ENCODE results near the gene ARPIN.
"Not testable (repeated sequence)": the region's sequence is repeated elsewhere in the genome, so short reads cannot be mapped to it uniquely, and the experiment has no call there.

The ARPIN gene

GRCh38 chr15:89878323-89878722, 34.4 kb downstream of the ARPIN start:
- no peak for DNase-seq (ENCODE audit: low read depth, low spot score)

DNA sequence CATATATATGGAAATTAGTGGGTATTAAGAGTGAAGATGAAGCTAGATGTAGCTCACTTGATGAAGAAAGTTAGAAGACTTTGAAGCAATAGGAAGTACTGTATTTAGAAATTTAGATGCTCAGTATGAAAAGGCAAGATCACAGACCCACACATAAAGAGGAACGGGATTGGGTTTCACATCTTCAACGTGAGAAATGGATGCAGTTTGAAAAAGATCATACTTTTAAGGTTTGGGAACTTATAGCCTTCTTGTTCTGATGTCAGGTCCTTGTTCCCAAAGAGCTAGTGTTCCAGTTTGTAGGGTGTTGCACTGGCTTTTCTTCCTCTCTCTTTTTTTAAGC, 35.7 kb downstream of the ARPIN start:
- no peak for DNase-seq (ENCODE audit: low read depth, low spot score)

DNA sequence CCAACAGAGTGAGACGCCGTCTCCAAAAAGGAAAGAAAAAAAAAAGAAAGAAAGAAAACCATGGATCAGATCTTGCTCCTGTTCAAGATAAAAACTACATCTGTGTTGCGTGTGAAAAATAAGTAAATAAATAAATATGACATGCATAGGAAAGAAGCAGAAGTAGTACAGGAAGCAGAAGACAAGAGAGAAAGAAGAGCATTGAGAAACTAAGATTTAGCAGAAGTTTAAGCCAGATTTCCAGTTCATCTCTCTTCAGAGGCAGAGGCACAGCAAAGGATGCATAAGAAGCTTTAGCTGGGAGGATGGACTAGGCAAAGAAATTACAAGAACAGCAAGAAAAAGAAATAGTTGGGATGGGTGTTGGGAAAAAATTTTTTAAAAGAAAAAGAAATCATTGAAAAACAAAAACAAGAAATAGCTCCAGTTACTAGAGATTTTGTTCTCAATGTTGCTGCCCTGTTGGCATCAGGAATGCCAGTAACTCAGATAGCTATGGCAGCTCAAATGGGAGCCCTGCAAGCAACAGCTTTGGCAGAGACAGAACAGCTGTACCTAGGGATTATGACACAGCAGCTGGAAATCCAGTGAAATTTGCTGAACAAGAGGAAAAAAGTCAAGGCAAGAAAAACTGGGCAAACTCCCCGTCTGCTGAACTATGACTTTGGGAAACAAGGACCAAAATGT, 36.2 kb downstream of the ARPIN start:
- DNase-seq (ENCODE audit: low read depth, low spot score) = no peak

- DNase-seq (ENCODE audit: low read depth, low spot score) = no peak
These were observed 37.0 kb downstream of the ARPIN start for GRCh38 chr15:89875741-89876140.

- no peak for DNase-seq (ENCODE audit: low read depth, low spot score)
These were observed 37.7 kb downstream of the ARPIN start for GRCh38 chr15:89874926-89875564.

GRCh38 chr15:89870688-89871288, 42.0 kb downstream of the ARPIN start:
- no peak for DNase-seq (ENCODE audit: low read depth, low spot score)

GRCh38 chr15:89870006-89870405, 42.7 kb downstream of the ARPIN start:
- DNase-seq (ENCODE audit: low read depth, low spot score) = no peak

- DNase-seq (ENCODE audit: low read depth, low spot score) = not testable (repeated sequence)
These were observed 43.3 kb downstream of the ARPIN start for GRCh38 chr15:89869490-89869889.

- DNase-seq (ENCODE audit: low read depth, low spot score) = no peak
These were observed 47.6 kb downstream of the ARPIN start for GRCh38 chr15:89864958-89865739.

DNA sequence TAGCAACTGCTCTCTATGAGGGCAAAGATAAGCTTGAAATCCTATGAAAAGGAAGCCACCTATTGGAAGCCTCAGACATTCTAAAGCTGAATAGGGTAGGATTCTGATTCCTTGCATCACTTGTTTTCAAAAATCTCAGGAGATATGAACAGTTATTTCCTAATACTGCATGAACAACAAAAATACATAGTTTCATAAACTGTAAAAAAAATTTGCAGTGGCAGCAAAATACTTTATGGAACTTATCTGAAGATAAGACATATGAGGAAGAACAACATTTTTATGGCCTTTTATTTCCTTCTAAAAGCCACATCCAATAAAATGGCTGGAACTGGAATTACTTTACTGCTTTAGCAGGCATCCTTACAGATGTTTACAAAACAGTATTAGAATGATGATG, 48.8 kb downstream of the ARPIN start:
- no peak for DNase-seq (ENCODE audit: low read depth, low spot score)

DNA sequence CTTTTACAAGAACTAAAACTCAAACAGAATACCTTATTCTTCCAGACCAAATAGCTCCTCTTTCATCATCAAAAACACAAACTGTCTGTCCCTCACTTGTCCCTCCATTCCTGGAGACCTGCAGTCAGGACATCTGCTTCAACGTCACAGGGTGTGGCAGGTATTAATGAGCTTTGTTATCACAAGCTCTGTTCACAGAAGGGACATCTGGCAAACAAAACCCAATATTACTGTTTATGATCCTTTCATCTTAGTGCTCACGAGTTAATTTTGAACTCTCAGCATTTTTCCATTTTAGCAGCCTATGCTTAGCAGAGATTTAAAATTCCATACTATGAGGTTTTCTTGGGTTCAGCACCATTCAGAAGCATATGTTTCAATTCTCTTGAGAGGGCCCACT, 51.9 kb downstream of the ARPIN start:
- no peak for DNase-seq (ENCODE audit: low read depth, low spot score)

DNA sequence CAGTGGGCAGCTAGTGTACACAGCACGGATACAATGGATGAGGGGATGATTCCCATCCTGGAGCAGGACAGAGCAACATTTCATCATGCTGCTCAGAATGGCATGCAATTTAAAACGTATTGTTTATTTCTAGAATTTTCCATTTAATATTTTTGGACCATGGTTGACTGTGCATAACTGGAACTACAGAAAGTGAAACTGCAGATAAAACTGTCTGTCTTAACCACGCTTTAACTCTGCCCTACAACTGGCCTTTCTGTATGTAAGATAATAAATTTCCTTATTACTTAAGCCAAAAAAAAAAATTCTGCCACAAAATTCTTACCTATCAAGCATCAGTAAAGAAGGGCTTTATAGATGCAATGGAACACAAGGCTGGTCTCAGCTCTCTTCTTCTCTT, 52.3 kb downstream of the ARPIN start:
- no peak for DNase-seq (ENCODE audit: low read depth, low spot score)

DNA sequence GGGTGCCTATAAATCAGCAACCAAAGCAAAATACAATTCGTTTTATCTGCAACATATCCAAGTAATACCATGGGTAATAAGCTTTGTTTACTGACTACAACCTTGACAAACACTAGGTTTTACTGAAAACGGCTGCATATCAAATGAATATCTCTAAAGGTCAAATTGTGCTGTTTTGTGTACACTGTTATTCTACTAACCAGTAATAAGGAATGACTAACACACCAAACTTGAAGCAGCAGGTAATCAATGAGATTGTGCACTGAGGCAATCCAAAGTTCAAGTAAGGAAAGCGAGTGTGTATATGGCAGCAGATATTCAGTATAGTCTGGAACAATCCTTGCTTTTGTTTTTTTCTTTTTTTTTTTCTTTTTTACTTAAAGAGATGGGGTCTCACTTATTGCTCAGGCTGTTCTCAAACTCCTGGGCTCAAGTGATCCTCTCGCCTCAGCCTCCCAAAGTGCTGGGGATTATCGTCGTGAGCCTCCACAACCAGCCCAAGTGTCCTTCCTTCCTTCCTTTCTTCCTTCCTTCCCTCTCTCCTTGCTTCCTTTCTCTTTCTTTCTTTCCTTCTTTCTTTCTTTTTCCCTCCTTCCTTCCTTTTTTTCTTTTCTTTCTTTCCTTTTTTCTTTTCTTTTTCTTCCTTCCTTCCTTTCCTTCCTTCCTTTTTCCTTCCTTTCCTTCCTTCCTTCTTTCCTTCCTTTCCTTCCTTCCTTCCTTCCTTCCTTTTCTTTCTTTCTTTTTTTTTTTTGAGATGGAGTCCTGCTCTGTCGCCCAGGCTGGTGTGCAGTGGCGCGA, 53.9 kb downstream of the ARPIN start:
- DNase-seq (ENCODE audit: low read depth, low spot score) = no peak

DNA sequence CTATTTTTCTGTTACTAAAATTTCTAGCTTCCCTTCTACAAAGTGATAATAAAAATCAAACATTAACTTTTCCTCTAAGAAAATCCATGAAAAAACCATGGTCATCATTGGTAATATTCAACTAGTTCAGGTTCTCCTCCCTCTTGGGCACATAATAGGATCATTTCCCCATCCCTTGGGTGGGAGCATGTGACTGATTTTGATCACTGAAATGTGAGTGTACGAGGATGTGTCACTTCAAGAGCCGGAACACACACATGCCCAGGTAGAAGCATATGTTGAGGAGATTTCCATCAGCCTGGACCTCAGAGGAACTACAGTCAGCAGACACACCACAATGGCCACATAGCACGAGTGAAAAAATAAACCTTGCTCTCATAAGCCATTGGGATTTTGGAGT, 55.1 kb downstream of the ARPIN start:
- no peak for DNase-seq (ENCODE audit: low read depth, low spot score)

DNA sequence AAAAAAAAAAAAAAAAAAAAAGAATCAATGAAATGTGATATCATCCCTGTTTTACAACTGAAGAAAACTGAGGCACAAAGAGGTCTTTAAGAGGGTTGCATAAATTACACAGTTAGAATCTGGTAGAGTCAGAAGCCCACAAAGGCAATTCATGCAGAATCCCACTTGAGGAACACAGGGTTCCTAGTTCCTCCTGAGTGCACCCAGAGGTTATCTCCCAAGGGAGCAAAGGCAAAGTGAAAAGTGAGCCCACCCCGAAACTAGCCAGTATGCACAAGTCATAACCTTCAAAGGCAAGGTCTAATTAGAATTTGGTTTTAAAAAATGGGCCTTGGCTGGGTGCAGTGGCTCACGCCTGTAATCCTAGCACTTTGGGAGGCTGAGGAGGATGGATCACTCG, 56.8 kb downstream of the ARPIN start:
- no peak for DNase-seq (ENCODE audit: low read depth, low spot score)

GRCh38 chr15:89854863-89855262, 57.9 kb downstream of the ARPIN start:
- DNase-seq (ENCODE audit: low read depth, low spot score) = not testable (repeated sequence)

DNA sequence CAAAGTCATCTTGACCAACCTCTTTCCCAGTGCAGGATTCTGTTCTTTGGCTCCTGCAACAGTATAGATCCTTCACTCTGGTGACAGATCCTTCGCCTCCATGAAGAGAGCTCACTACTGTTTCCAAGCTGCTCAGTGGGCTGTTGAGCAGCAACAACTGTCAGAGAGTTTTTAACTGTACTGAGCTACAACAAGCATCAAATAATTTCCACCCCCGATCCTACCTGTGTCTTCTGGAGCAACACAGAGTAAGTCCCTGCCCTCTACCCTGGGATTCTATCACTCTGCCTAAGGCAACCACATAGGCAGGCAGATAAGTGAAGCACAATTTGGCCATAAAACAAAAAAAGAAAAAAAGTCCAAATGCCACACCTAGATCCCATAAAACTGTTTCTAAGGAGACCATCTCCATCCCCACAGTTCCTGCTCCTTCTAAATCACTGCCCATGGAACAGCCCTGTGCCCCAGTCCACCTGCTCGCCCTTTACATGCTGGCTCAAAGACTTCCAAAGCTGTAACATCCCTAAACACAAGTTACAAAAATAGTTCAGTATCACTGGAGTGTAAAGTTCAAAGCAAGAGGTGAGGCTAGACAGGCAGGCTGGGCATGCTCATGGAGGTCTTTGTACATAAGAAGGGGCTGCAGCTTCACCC, 60.3 kb downstream of the ARPIN start:
- no peak for DNase-seq (ENCODE audit: low read depth, low spot score)

DNA sequence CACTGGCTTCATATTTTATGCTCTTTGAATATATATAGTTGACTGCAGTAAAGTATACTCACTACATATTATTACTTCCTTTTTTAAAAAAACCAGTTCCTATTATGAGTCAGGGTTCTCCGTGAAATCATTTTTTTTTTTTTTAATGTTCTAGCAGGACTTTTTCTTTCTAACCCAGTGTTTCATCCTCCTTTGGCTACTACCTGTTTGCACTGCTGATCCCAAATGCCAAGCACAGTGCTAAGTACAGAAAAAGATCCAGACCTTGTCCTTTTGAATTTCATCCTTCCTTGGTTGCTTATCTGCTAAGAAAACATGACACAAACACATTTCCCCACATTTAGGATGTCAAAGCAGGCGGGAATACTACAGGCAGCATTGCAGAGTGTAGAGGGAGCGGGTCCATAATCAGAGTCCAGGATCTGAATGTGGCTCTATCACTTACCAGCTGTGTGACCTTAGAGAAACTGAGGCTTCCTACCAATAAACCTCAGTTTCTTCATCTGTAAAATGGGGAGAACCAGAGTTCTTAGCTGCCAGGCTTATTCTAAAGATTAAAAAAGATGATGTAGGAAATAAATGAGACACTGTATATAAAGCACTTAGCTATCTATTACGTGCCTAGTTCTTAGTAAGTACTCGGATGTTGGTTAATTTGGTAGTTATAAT, 60.9 kb downstream of the ARPIN start:
- no peak for DNase-seq (ENCODE audit: low read depth, low spot score)

DNA sequence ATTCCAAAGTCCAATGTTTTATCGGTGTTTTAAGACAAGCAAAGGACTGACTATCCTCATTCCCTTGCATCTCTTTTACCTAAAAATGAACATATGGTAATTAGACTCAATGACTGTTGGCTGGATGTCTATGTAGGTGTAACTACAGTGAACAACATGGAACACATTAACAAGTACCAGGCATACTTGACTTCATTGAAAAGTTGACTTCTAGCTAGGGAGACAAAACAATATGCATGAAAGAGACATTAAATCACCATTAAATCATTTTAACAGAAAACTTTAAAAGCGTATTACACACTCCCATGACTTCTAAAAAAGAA, 63.8 kb downstream of the ARPIN start:
- DNase-seq (ENCODE audit: low read depth, low spot score) = no peak

DNA sequence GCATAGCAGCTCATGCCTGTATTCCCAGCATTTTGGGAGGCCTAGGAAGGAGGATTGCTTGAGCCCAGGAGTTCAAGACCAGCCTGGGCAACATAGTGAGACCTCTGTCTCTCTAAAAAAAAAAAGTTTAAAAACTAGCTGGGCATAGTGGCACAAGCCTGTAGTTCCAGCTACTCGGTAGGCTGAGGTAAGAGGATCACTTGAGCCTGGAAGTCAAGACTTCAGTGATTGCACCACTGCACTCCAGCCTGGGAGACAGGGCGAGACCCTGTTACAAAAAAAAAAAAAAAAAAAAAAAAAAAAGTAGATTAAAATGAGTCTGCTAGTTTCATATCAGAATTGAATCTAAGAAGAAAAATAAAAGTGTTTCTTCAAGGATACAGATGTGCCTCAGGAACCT, 65.7 kb downstream of the ARPIN start:
- DNase-seq (ENCODE audit: low read depth, low spot score) = no peak
